Endothelial cell of umbilical vein (primary cell): ENCODE results near the gene POLR1B.
"Not testable (repeated sequence)": the region's sequence is repeated elsewhere in the genome, so short reads cannot be mapped to it uniquely, and the experiment has no call there.

ENCODE experiments used
- CTCF ChIP-seq, 2 donors: IDR thresholded peaks; 1 replicate in 1 of 2; 2 replicates in 1 of 2; pipeline ENCODE4 v1.5.1; 2011; ENCODE audit warnings: low read length in 2 of 2, mild to moderate bottlenecking in 2 of 2, moderate library complexity in 2 of 2, control low read depth in 1 of 2, inconsistent platforms in 1 of 2, low read depth in 1 of 2; ENCODE audit not compliant: insufficient read depth in 1 of 2; ENCODE audit errors: extremely low read depth in 1 of 2
- EZH2 ChIP-seq: IDR thresholded peaks from 2 replicates; pipeline ENCODE4 v1.6.1; 2012; ENCODE audit warnings: borderline replicate concordance, low read depth, mild to moderate bottlenecking, moderate library complexity, low read length, inconsistent platforms; ENCODE audit not compliant: severe bottlenecking
- MAX ChIP-seq: IDR thresholded peaks from 2 replicates; pipeline ENCODE4 v1.6.1; 2011; ENCODE audit not compliant: insufficient read depth, insufficient read length
- POLR2A ChIP-seq: IDR thresholded peaks from 2 replicates; pipeline ENCODE4 v1.6.1; 2012; ENCODE audit warnings: low read depth, mild to moderate bottlenecking, control low read depth, low read length
- POLR2AphosphoS5 ChIP-seq: IDR thresholded peaks from 2 replicates; pipeline ENCODE4 v1.6.1; 2012; ENCODE audit warnings: low read depth, mild to moderate bottlenecking, control low read depth, low read length, moderate library complexity; ENCODE audit not compliant: insufficient read depth

- not testable (repeated sequence) for TF ChIP-seq POLR2A; EZH2; CTCF (IDR thresholded peaks at IDR 0.05; ENCODE audit: extremely low read depth in 1 of 2, insufficient read depth in 1 of 2, low read depth in 1 of 2, low read length in 2 of 2); POLR2AphosphoS5; MAX
Observed at GRCh38 chr2:112609320-112609719, 67.1 kb downstream of the POLR1B start.
